HepG2 (cell line): Measurements from ENCODE around the gene OSCP1. TPM values are rescaled to one million over a fixed set of nuclear protein-coding genes. Genes with fewer than 3 reads are reported as not detected.

Source experiments
- ATAC-seq: fragments of 200-7000 bp; cut with Tn5 transposase; 3 replicates; pipeline ENCODE4 v1.9.1; 2020; ENCODE audit warnings: mild to moderate bottlenecking, moderate library complexity
- BruUV-seq: library from RNA; stranded (reverse); fragments of 400-500 nt; replicated peaks from 2 replicates; lab custom pipeline; 2021; lab: Mats Ljungman, UMichigan
- CTCF ChIA-PET: fragments of 300-600 bp; formaldehyde crosslinking; extraction: SDS; loops from one replicate; lab custom pipeline; 2021; ENCODE audit warnings: low total read pairs, inconsistent platforms, low intra/inter-chr PET ratio; lab: Yijun Ruan, JAX
- POLR2A ChIA-PET: fragments of 350-600 bp; sonication (Branson Sonifier 250); formaldehyde crosslinking; loops from one replicate; lab custom pipeline; 2020; ENCODE audit warnings: antibody characterized with exemption, inconsistent platforms; lab: Yijun Ruan, JAX
- DNase-seq: peaks from one replicate; pipeline ENCODE4 v3.0.0-alpha.2; 2015; ENCODE audit warnings: low spot score
- FAIRE-seq: peaks from 3 replicates; lab custom pipeline; 2011; peaks lifted over from hg19 to GRCh38; lab: Jason Lieb, UNC
- H2AFZ ChIP-seq: one replicate; pipeline ENCODE4 v1.6.1; 2011; ENCODE audit warnings: low read length, inconsistent platforms
- H3K27ac ChIP-seq: fragments of 300-600 bp; 3 replicates; pipeline ENCODE4 v1.8.0; 2011; ENCODE audit warnings: mixed run types, mild to moderate bottlenecking, mixed read lengths, low read length, inconsistent platforms; ENCODE audit not compliant: insufficient read depth; ENCODE audit errors: extremely low read length
- H3K27me3 ChIP-seq, 2 experiments: fragments of 200-600 bp in 1 of 2; 2 replicates in 1 of 2; 3 replicates in 1 of 2; pipeline versions ENCODE4 v1.6.0 to v1.8.0; 2011; ENCODE audit warnings: low read length in 2 of 2, mild to moderate bottlenecking in 2 of 2, moderate library complexity in 2 of 2, inconsistent platforms in 1 of 2; ENCODE audit not compliant: insufficient read depth in 2 of 2, control insufficient read depth in 1 of 2
- H3K36me3 ChIP-seq, 2 experiments: fragments of 200-600 bp in 1 of 2; replicated peaks in 1 of 2; 2 replicates in 1 of 2; 3 replicates in 1 of 2; pipeline versions ENCODE4 v1.5.1 to v1.8.0; 2011; ENCODE audit warnings: low read length in 2 of 2, inconsistent platforms in 1 of 2; ENCODE audit not compliant: insufficient read depth in 2 of 2, control insufficient read depth in 1 of 2
- H3K4me1 ChIP-seq: 2 replicates; pipeline ENCODE4 v1.5.1; 2012; ENCODE audit warnings: low read length, inconsistent platforms; ENCODE audit not compliant: insufficient read depth
- H3K4me2 ChIP-seq: 2 replicates; pipeline ENCODE4 v1.6.0; 2011; ENCODE audit warnings: low read depth, low read length, inconsistent platforms
- H3K4me3 ChIP-seq, 3 experiments: fragments of 200-600 bp in 1 of 3; sonication (generic), shearing (Covaris generic) in 1 of 3; replicated peaks in 1 of 3; 2 replicates each; pipeline ENCODE4 v1.5.1; 2011 to 2016; ENCODE audit warnings: low read length in 3 of 3, inconsistent platforms in 2 of 3, low read depth in 2 of 3, mild to moderate bottlenecking in 2 of 3, control low read depth in 1 of 3, mixed read lengths in 1 of 3; ENCODE audit not compliant: insufficient read depth in 1 of 3
- H3K79me2 ChIP-seq: one replicate; pipeline ENCODE4 v1.6.1; 2011; ENCODE audit warnings: low read length, inconsistent platforms; ENCODE audit not compliant: insufficient read depth
- H3K9ac ChIP-seq: 2 replicates; pipeline ENCODE4 v1.6.0; 2011; ENCODE audit warnings: mild to moderate bottlenecking, low read depth, low read length, inconsistent platforms; ENCODE audit not compliant: insufficient read depth
- H3K9me3 ChIP-seq: 2 replicates; pipeline ENCODE4 v1.5.1; 2012; ENCODE audit warnings: mild to moderate bottlenecking, low read length
- H4K20me1 ChIP-seq: 2 replicates; pipeline ENCODE4 v1.6.0; 2011; ENCODE audit warnings: inconsistent platforms, mild to moderate bottlenecking, low read length, moderate library complexity; ENCODE audit not compliant: insufficient read depth
- NFYC ChIP-seq: IDR thresholded peaks from 2 replicates; pipeline ENCODE4 v1.6.1; 2016; ENCODE audit warnings: missing genetic modification reagents, missing compliant biosample characterization
- SMARCC2 ChIP-seq: fragments of 450-650 bp; IDR thresholded peaks from 2 replicates; pipeline ENCODE4 v1.6.1; 2017; ENCODE audit warnings: antibody characterized with exemption, mild to moderate bottlenecking
- SP1 ChIP-seq, 2 experiments: fragments of 450-650 bp in 1 of 2; sonication (generic) in 1 of 2; formaldehyde crosslinking in 1 of 2; IDR thresholded peaks; 2 replicates each; pipeline versions ENCODE4 v1.4.0 to v1.6.1; 2016 to 2020; ENCODE audit warnings: missing genetic modification reagents in 1 of 2
- SP4 ChIP-seq: sonication (generic); formaldehyde crosslinking; IDR thresholded peaks from 2 replicates; pipeline ENCODE4 v1.8.1; 2023; ENCODE audit warnings: mild to moderate bottlenecking, missing genetic modification reagents
- ZBTB44 ChIP-seq: sonication (generic); formaldehyde crosslinking; IDR thresholded peaks from 2 replicates; pipeline ENCODE4 v1.4.0; 2020; ENCODE audit warnings: missing genetic modification reagents
- ZC3H13 ChIP-seq: sonication (generic); formaldehyde crosslinking; IDR thresholded peaks from 2 replicates; pipeline ENCODE4 v1.8.1; 2023; ENCODE audit warnings: mild to moderate bottlenecking, missing genetic modification reagents, moderate library complexity
- ZNF224 ChIP-seq: sonication (generic); formaldehyde crosslinking; IDR thresholded peaks from 2 replicates; pipeline ENCODE4 v1.5.0; 2020; ENCODE audit warnings: mild to moderate bottlenecking, missing genetic modification reagents
- ZNF382 ChIP-seq: sonication (generic); formaldehyde crosslinking; IDR thresholded peaks from 2 replicates; pipeline ENCODE4 v1.5.0; 2020; ENCODE audit warnings: missing genetic modification reagents, mild to moderate bottlenecking, borderline replicate concordance
- ZNF607 ChIP-seq: sonication (generic); formaldehyde crosslinking; IDR thresholded peaks from 2 replicates; pipeline ENCODE4 v1.5.1; 2020; ENCODE audit warnings: missing genetic modification reagents, mild to moderate bottlenecking, borderline replicate concordance
- ZNF629 ChIP-seq: sonication (generic); formaldehyde crosslinking; conservative IDR thresholded peaks from 2 replicates; pipeline ENCODE4 v1.5.0; 2020; ENCODE audit warnings: missing genetic modification reagents
- WGBS: methylation state at CpG from one replicate; pipeline ENCODE4 v1.1.6; 2017; ENCODE audit warnings: low lambda C conversion rate; 5-methylcytosine and 5-hydroxymethylcytosine counted together
- in situ Hi-C: cut with HindIII; loops from 2 replicates; pipeline ENCODE4 v1.10.0; 2017; ENCODE audit warnings: low pct_unique_long_range_greater_than_20kb; ENCODE audit not compliant: extremely low pct_ligation_motif_present
- intact Hi-C: fragments of 100-400 bp; cut with micrococcal nuclease; formaldehyde crosslinking; loops from one replicate; pipeline ENCODE4 v1.10.0; 2022; ENCODE audit not compliant: unreplicated experiment
- polyA plus RNA-seq, 8 experiments: library from polyadenylated mRNA; depleted of rRNA in 3 of 8; stranded (reverse) in 7 of 8; unstranded in 1 of 8; fragments of >200 nt; fragmentation: Illumina TruSeq in 4 of 8; extraction: Trizol in 4 of 8; gene quantifications; 2 replicates each; pipeline versions ENCODE4 v1.2.1 to v1.2.3, GENCODE V29; 2011 to 2016; ENCODE audit warnings: low read depth in 4 of 8, missing spikeins in 1 of 8, mixed read lengths in 1 of 8; ENCODE audit not compliant: insufficient read depth in 1 of 8
- total RNA-seq, 5 experiments: library from RNA; depleted of rRNA; stranded (reverse); fragments of >200 nt; fragmentation: Illumina TruSeq; extraction: Trizol; gene quantifications; 2 replicates each; pipeline ENCODE4 v1.2.3, GENCODE V29; 2016; ENCODE audit warnings: low read depth in 1 of 5
- TF ChIP-seq, protein P1 (sequence below): sonication (generic); formaldehyde crosslinking; IDR thresholded peaks from 2 replicates; pipeline ENCODE4 v1.4.0; 2020; ENCODE audit warnings: missing genetic modification reagents

The OSCP1 gene
- total and polyA plus RNA-seq, 2 of the 13 experiments (the other 11 are each of a cell fraction or from before 2014, with no cell fraction given), result 0.60 to 0.84 TPM

- BruUV-seq, result no TSS peak
- no peaks in the 10 kb centered on the region for H3K36me3 ChIP-seq
- ChIA-PET CTCF (no interaction called here), POLR2A (no interaction called here)
- H3K27ac ChIP-seq, result no peak overlapping the region
- H3K9me3 ChIP-seq, result no peaks in the 10 kb centered on the region
- no peaks in the 10 kb centered on the region for H4K20me1 ChIP-seq
- ATAC-seq (no peak), DNase-seq (no peak), FAIRE-seq (no peak)
- no peak overlapping the region for H2AFZ ChIP-seq
- no peak overlapping the region for H3K4me2 ChIP-seq
- in situ Hi-C loops, result no loop called here
- no peak for TF ChIP-seq ZNF382 (CRISPR knock-in tag)
- no peak for TF ChIP-seq SMARCC2
- no peak for TF ChIP-seq NFYC (CRISPR knock-in tag)
- TF ChIP-seq, protein P1, sequence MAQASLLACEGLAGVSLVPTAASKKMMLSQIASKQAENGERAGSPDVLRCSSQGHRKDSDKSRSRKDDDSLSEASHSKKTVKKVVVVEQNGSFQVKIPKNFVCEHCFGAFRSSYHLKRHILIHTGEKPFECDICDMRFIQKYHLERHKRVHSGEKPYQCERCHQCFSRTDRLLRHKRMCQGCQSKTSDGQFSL (CRISPR knock-in tag), result no peak
- no peak for TF ChIP-seq ZC3H13
- TF ChIP-seq ZNF224 (CRISPR knock-in tag), result no peak
- TF ChIP-seq SP4, result no peak
- TF ChIP-seq ZNF629, result no peak
- TF ChIP-seq SP1 (IDR thresholded peaks at IDR 0.05), result no peak
- TF ChIP-seq SP1 (CRISPR knock-in tag; IDR thresholded peaks at IDR 0.05), result no peak
- TF ChIP-seq ZNF607 (CRISPR knock-in tag), result no peak
- no peak for TF ChIP-seq ZBTB44 (CRISPR knock-in tag)
- H3K4me1 ChIP-seq, result 0 out of 2 replicates have a peak, but pooled peaks cover 7% of the 10 kb centered on the region
- H3K27me3 ChIP-seq, result no peaks in the 10 kb centered on the region
- intact Hi-C loops, result no loop called here
- H3K9ac ChIP-seq, result no peak overlapping the region
- no peaks in the 10 kb centered on the region for H3K79me2 ChIP-seq
- 71% methylated on average over 4 of the region's 4 CpGs for WGBS
- H3K4me3 ChIP-seq, result no peak overlapping the region
These were observed 1.7 kb downstream of the OSCP1 start for GRCh38 chr1:36448530-36449056.
